GM10248 (cell line): ENCODE measurements around the gene F8A1.
A peak's percentile ranks its signal among the peaks of the same experiment; 100 is the strongest.
"Not testable (repeated sequence)": the region's sequence is repeated elsewhere in the genome, so short reads cannot be mapped to it uniquely, and the experiment has no call there.

Source experiments
- CTCF ChIA-PET: fragments of 300-600 bp; sonication (Branson Sonifier 250); formaldehyde crosslinking; extraction: SDS; loops from one replicate; lab custom pipeline; 2021; ENCODE audit warnings: antibody characterized with exemption; lab: Yijun Ruan, JAX
- POLR2A ChIA-PET: fragments of 350-650 bp; sonication (Branson Sonifier 250); formaldehyde crosslinking; extraction: SDS; loops from one replicate; lab custom pipeline; 2020; ENCODE audit warnings: antibody characterized with exemption; lab: Yijun Ruan, JAX
- DNase-seq: peaks from one replicate; pipeline ENCODE4 v3.0.0; 2012; ENCODE audit errors: extremely low spot score
- TF ChIP-seq, protein P1 (sequence below): IDR thresholded peaks from 2 replicates; pipeline ENCODE4 v1.5.1; 2012; ENCODE audit warnings: mild to moderate bottlenecking, low read depth; ENCODE audit errors: extremely low read depth, missing control alignments, control extremely low read depth

F8A1 gene

DNA sequence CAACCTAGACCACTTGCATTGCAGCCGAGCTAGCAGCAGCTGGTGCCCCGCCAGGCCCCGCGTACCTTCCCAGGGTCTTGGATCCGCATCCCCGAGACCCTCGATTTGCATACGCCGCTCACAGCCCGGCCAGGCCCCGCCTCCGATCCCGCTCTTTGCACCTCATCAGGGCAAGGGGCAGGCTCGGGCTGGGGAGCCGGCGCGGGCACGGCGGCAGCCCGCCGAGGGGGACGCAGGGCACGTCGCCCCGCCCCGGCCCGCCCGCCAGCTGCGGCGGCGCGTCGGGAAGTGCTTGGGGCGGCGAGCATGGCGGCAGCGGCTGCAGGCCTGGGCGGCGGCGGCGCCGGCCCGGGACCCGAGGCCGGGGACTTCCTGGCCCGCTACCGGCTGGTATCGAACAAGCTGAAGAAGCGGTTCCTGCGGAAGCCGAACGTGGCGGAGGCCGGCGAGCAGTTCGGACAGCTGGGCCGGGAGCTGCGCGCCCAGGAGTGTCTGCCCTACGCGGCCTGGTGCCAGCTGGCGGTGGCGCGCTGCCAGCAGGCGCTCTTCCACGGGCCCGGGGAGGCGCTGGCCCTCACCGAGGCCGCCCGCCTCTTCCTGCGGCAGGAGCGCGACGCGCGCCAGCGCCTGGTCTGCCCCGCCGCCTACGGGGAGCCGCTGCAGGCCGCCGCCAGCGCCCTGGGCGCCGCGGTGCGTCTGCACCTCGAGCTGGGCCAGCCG lies at the start of gene F8A1:
F8A1 (plus strand) TSS at position 287 of the 720 bp plus-strand sequence; CDS start at position 307, 20 bp downstream.
- POLR2A ChIA-PET, CTCF ChIA-PET: not testable (repeated sequence)

DNA sequence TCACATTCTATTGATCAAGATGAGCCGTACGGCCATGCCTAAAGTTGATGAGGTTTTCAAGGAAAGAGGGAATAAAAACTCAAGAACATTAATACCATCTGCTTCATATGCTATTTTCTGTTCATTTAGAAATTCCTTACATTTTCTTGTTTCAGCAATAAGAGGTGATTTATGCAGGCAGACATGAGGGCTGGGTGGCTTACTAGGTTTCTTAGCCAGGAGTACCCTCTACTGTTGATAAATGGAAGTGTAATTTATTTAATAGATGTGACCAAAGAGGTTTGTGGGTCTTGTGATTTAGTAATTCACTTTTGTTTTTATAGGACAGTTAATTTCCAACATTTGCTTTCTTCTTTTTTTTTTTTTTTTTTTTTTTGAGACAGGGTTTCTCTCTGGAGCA lies 45.3 kb upstream of the F8A1 start:
- peak; percentile 33 for DNase-seq
- ChIA-PET POLR2A (no interaction called here), CTCF (interaction anchor here (0.8 to 1.2 kb wide), 3 partner anchors 9 to 14 kb away, joined by 4 to 5 read pairs (median 5); no protein-coding TSS in a partner anchor)
- TF ChIP-seq, protein P1, sequence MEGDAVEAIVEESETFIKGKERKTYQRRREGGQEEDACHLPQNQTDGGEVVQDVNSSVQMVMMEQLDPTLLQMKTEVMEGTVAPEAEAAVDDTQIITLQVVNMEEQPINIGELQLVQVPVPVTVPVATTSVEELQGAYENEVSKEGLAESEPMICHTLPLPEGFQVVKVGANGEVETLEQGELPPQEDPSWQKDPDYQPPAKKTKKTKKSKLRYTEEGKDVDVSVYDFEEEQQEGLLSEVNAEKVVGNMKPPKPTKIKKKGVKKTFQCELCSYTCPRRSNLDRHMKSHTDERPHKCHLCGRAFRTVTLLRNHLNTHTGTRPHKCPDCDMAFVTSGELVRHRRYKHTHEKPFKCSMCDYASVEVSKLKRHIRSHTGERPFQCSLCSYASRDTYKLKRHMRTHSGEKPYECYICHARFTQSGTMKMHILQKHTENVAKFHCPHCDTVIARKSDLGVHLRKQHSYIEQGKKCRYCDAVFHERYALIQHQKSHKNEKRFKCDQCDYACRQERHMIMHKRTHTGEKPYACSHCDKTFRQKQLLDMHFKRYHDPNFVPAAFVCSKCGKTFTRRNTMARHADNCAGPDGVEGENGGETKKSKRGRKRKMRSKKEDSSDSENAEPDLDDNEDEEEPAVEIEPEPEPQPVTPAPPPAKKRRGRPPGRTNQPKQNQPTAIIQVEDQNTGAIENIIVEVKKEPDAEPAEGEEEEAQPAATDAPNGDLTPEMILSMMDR = peak; percentile 18

More for the DNA sequence above, at the start of gene F8A1:
- DNase-seq = not testable (repeated sequence)

DNA sequence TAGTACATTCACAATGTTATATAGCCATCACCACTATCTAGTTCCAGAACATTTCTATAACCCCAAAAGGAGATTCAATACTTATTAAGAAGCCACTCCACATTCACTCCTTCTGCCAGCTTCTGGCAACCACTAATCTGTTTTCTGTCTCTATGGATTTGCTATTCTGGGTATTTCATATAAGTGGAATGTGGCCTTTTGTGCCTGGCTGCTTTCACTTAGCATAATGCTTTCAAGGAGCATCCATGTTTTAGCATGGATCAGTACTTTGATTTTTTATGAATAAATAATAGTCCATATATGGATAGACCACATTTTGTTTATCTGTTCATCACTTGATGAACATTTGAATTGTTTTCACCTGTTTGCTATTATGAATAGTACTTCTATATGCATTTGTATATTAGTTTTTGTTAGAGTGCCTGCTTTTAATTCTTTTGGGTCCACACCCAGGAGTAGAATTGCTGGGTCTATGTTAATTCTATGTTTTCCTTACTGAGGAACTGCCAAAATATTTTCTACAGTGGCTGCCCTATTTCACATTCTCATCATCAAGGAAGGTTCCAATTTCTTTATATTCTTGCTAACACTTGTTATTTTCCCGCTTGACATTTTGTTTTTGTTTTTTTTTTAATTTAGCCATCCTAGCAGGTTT lies 35.1 kb upstream of the F8A1 start:
- DNase-seq = no peak
- ChIA-PET POLR2A (no interaction called here), CTCF (no interaction called here)
- TF ChIP-seq, protein P1 = no peak

DNA sequence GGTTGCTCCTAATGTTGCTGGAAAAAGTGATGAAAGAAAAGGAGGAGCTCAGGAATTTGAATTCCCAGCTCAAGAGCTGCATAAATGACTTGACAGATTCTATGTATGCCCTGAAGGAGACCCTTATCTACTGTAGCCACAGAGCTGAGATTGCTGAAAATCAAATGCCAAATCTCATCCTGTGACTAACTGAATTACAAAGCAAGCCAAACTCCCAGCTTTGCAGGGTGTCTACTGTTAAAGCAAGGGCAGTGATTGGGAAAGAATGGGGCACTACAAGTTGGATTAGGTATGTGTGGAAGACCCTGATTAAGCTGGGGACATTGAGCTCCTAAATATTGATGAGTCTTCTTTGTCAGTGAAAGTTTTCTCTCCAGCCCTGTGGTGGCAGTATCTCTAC lies 30.9 kb upstream of the F8A1 start:
- TF ChIP-seq, protein P1 = no peak
- DNase-seq = no peak
- ChIA-PET POLR2A (no interaction called here), CTCF (no interaction called here)

DNA sequence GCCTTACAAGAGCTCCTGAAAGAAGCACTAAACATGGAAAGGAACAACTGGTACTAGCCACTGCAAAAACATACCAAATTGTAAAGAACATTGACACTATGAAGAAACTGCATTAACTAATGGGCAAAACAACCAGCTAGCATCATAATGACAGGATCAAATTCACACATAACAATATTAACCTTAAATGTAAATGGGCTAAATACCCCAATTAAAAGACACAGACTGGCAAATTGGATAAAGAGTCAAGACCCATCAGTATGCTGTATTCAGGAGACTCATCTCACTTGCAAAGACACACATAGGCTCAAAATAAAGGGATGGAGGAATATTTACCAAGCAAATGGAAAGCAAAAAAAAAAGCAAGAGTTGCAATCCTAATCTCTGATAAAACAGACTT lies 17.6 kb upstream of the F8A1 start:
- POLR2A ChIA-PET, DNase-seq, CTCF ChIA-PET: not testable (repeated sequence)

DNA sequence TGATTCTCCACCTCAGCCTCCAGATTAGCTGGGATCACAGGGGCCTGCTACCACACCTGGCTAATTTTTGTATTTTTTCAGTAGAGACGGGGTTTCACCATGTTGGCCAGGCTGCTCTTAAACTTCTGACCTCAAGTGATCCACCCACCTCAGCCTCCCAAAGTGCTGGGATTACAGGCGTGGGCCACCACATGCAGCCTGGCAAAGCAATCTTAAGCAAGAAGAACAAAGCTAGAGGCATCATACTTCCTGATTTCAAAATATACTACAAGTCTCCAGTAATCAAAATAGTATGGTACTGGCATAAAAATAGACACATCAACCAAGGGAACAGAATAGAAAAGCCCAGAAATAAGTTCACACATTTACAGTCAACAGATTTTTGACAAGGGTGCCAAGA lies 12.8 kb upstream of the F8A1 start:
- TF ChIP-seq, protein P1 = no peak
- CTCF ChIA-PET = no interaction called here
- POLR2A ChIA-PET = no interaction called here
- no peak for DNase-seq

DNA sequence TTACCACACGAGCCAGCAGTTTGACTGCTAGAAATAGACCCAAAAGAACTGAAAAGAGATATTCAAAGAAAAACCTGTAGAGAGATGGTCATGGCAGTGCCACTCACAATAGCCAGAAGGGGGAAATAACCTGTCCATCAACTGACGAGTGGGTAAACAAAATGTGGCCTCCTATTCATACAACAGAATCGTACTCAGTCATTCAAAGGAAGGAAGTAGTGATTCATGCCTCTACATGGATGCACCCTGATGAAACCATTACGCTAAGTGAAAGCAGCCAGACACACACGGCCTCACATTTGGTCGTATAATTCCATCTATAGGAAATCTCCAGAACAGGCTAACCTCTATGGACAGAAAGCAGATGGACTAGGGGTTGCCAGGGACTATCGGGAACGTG lies 2.1 kb upstream of the F8A1 start:
- DNase-seq, POLR2A ChIA-PET, CTCF ChIA-PET: not testable (repeated sequence)

DNA sequence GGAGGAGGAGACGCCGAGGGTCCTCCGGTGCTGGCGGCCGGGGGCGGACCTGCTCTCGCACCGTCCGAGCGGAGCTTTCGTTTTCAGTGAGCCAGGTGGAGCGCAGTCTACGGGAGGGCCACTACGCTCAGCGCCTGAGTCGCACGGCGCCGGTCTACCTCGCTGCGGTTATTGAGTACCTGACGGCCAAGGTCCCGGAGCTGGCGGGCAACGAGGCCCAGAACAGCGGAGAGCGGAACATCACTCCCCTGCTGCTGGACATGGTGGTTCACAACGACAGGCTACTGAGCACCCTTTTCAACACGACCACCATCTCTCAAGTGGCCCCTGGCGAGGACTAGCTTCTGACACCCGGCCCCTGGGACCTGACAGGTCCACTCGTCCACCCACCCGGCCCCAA lies 1.1 kb upstream of the F8A1 start:
- DNase-seq, POLR2A ChIA-PET, CTCF ChIA-PET: not testable (repeated sequence)

DNA sequence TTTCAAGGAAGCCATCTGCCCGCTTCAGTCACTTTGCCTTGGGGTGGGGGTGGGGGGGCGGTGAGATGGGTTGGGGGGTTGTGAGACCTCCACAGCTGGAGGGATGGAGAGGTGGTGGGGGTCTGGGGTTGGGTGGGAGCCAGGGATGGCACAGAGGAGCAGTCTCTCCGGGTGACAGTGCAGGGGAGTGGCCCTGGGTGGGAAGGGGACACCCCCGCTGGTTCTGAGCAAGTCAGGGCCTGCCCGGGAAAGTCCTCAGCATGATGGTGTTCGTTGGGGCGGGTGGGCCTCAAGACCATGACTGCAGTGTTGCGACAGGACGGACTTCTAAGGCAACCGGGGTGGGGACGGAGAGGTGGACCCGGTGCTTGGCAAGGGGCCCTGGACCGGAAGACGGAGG lies 606 bp upstream of the F8A1 start:
- CTCF ChIA-PET, DNase-seq, POLR2A ChIA-PET: not testable (repeated sequence)

DNA sequence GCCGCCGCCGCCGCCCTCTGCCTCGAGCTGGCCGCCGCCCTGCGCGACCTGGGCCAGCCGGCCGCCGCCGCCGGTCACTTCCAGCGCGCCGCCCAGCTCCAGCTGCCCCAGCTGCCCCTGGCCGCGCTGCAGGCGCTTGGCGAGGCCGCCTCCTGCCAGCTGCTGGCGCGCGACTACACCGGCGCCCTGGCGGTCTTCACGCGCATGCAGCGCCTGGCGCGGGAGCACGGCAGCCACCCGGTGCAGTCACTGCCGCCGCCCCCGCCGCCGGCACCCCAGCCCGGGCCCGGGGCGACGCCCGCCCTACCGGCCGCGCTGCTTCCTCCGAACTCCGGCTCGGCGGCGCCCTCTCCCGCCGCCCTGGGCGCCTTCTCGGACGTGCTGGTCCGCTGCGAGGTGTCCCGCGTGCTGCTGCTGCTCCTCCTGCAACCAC lies 650 bp downstream of the F8A1 start:
- POLR2A ChIA-PET, CTCF ChIA-PET, DNase-seq: not testable (repeated sequence)
